MM.1S (cell line): Measurements from ENCODE around the gene RAX.

Experiments used
- DNase-seq: peaks from one replicate; pipeline ENCODE4 v3.0.0-alpha.2; 2015
- H2AFZ ChIP-seq: fragments of 300-600 bp; sonication (generic); 2 replicates; pipeline ENCODE4 v1.6.0; 2016; ENCODE audit warnings: antibody characterized with exemption, low read length
- H3F3A ChIP-seq: fragments of 300-600 bp; sonication (generic); 2 replicates; pipeline ENCODE4 v1.6.1; 2016; ENCODE audit warnings: mild to moderate bottlenecking, antibody characterized with exemption, low read length, moderate library complexity, mixed read lengths; ENCODE audit not compliant: insufficient read depth
- H3K27ac ChIP-seq: fragments of 300-600 bp; sonication (generic); 2 replicates; pipeline ENCODE4 v1.5.1; 2016; ENCODE audit warnings: mild to moderate bottlenecking, low read length
- H3K27me3 ChIP-seq: fragments of 300-600 bp; sonication (generic); replicated peaks from 2 replicates; pipeline ENCODE4 v1.6.0; 2016; ENCODE audit warnings: low read length; ENCODE audit not compliant: insufficient read depth
- H3K36me3 ChIP-seq: fragments of 300-600 bp; sonication (generic); replicated peaks from 2 replicates; pipeline ENCODE4 v1.6.1; 2016; ENCODE audit warnings: mild to moderate bottlenecking, low read length, mixed read lengths; ENCODE audit not compliant: insufficient read depth
- H3K4me1 ChIP-seq: fragments of 300-600 bp; sonication (generic); 2 replicates; pipeline ENCODE4 v1.6.1; 2016; ENCODE audit warnings: low read length, mixed read lengths
- H3K4me2 ChIP-seq: fragments of 300-600 bp; sonication (generic); 2 replicates; pipeline ENCODE4 v1.6.0; 2016; ENCODE audit warnings: low read depth, low read length
- H3K4me3 ChIP-seq: fragments of 300-600 bp; sonication (generic); 2 replicates; pipeline ENCODE4 v1.5.1; 2016; ENCODE audit warnings: low read length, mixed read lengths
- H3K79me2 ChIP-seq: fragments of 300-600 bp; sonication (generic); 2 replicates; pipeline ENCODE4 v1.6.1; 2016; ENCODE audit warnings: mixed run types, low read length, mixed read lengths
- H3K9ac ChIP-seq: fragments of 300-600 bp; sonication (generic); 2 replicates; pipeline ENCODE4 v1.6.1; 2016; ENCODE audit warnings: low read length, mixed read lengths
- H3K9me2 ChIP-seq: fragments of 300-600 bp; sonication (generic); replicated peaks from 2 replicates; pipeline ENCODE4 v1.6.1; 2016; ENCODE audit warnings: mild to moderate bottlenecking, low read length, mixed read lengths; ENCODE audit not compliant: insufficient read depth
- H3K9me3 ChIP-seq: fragments of 300-600 bp; sonication (generic); replicated peaks from 2 replicates; pipeline ENCODE4 v1.6.1; 2016; ENCODE audit warnings: mild to moderate bottlenecking, low read length, mixed read lengths; ENCODE audit not compliant: insufficient read depth
- H4K20me1 ChIP-seq: fragments of 300-600 bp; sonication (generic); 2 replicates; pipeline ENCODE4 v1.6.1; 2016; ENCODE audit warnings: mild to moderate bottlenecking, low read length, moderate library complexity, mixed read lengths; ENCODE audit not compliant: insufficient read depth
- CTCF ChIP-seq: fragments of 300-600 bp; sonication (generic); IDR thresholded peaks from 2 replicates; pipeline ENCODE4 v1.5.1; 2016; ENCODE audit warnings: antibody characterized with exemption, low read length, mixed read lengths
- EZH2 ChIP-seq: fragments of 300-600 bp; sonication (generic); optimal IDR thresholded peaks from 2 replicates; pipeline ENCODE3; 2017; ENCODE audit warnings: low read depth, mild to moderate bottlenecking, antibody characterized with exemption, low read length, mixed read lengths
- EZH2phosphoT487 ChIP-seq: fragments of 300-600 bp; sonication (generic); IDR thresholded peaks from 2 replicates; pipeline ENCODE4 v1.6.1; 2018; ENCODE audit warnings: antibody characterized with exemption, low read length

Gene RAX

GRCh38 chr18:59271606-59272220 is 1.5 kb downstream of the RAX start:
- Histone ChIP-seq H3K4me3 (no peak overlapping the region; the same call in 1 of the 2 replicates), H2AFZ (0 out of 2 replicates have a peak overlapping the region, but pooled peaks have one; percentile 23), H3K4me1 (0 out of 2 replicates have a peak, but pooled peaks cover 4% of the 10 kb centered on the region), H3K27me3 (peaks cover 41% of the 10 kb centered on the region), H3F3A (no peaks in the 10 kb centered on the region), H3K4me2 (peak overlapping the region; percentile 52), H3K9ac (no peak overlapping the region), H3K9me3 (no peaks in the 10 kb centered on the region), H3K27ac (no peak overlapping the region), H3K79me2 (no peaks in the 10 kb centered on the region), H3K36me3 (no peaks in the 10 kb centered on the region), H4K20me1 (no peaks in the 10 kb centered on the region), H3K9me2 (no peaks in the 10 kb centered on the region)
- DNase-seq = no peak
- no peak for TF ChIP-seq CTCF
- TF ChIP-seq EZH2 = no peak
- TF ChIP-seq EZH2phosphoT487 = no peak

- Histone ChIP-seq H3K79me2 (no peaks in the 10 kb centered on the region), H3K4me1 (0 out of 2 replicates have a peak, but pooled peaks cover 4% of the 10 kb centered on the region), H3F3A (no peaks in the 10 kb centered on the region), H3K4me3 (no peak overlapping the region), H3K9me3 (no peaks in the 10 kb centered on the region), H3K27me3 (peaks cover 50% of the 10 kb centered on the region), H3K9ac (no peak overlapping the region), H2AFZ (no peak overlapping the region), H3K27ac (no peak overlapping the region), H4K20me1 (no peaks in the 10 kb centered on the region), H3K9me2 (no peaks in the 10 kb centered on the region), H3K36me3 (no peaks in the 10 kb centered on the region), H3K4me2 (no peak overlapping the region)
- TF ChIP-seq CTCF (no peak), EZH2 (no peak), EZH2phosphoT487 (no peak)
- no peak for DNase-seq
Measured at GRCh38 chr18:59270689-59271257, 2.5 kb downstream of the RAX start.

GRCh38 chr18:59269563-59270119 is 3.6 kb downstream of the RAX start:
- no peaks in the 10 kb centered on the region for H4K20me1 ChIP-seq
- H3K79me2 ChIP-seq = no peaks in the 10 kb centered on the region
- H3K27ac ChIP-seq = no peak overlapping the region
- no peaks in the 10 kb centered on the region for H3K36me3 ChIP-seq
- H3K9ac ChIP-seq = no peak overlapping the region
- no peaks in the 10 kb centered on the region for H3K9me2 ChIP-seq
- H3K4me2 ChIP-seq = peak overlapping the region; percentile 47; the same call in 1 of the 2 replicates
- no peak for TF ChIP-seq EZH2
- no peak for TF ChIP-seq CTCF
- no peak for TF ChIP-seq EZH2phosphoT487
- 0 out of 2 replicates have a peak overlapping the region, but pooled peaks have one; percentile 36 for H3K4me3 ChIP-seq
- 0 out of 2 replicates have a peak, but pooled peaks cover 4% of the 10 kb centered on the region for H3K4me1 ChIP-seq
- no peak for DNase-seq
- peaks cover 52% of the 10 kb centered on the region for H3K27me3 ChIP-seq
- H2AFZ ChIP-seq = peak overlapping the region; percentile 51; the same call in 1 of the 2 replicates
- no peaks in the 10 kb centered on the region for H3F3A ChIP-seq
- no peaks in the 10 kb centered on the region for H3K9me3 ChIP-seq
